Pancreas (tissue), 10 donors: Measurements from ENCODE around the gene MRPL20. TPM values are rescaled to one million over a fixed set of nuclear protein-coding genes. Genes with fewer than 3 reads are reported as not detected.

Experiments used
- ATAC-seq, 4 donors: fragments of 200-7000 bp; cut with Tn5 transposase; one replicate each; pipeline versions ENCODE4 v1.8.0 to v1.9.1; 2020; ENCODE audit warnings: mild to moderate bottlenecking in 4 of 4, moderate library complexity in 4 of 4
- DNase-seq, 6 donors: peaks; one replicate each; pipeline ENCODE4 v3.0.0-alpha.2; 2020
- FAIRE-seq: peaks from 2 replicates; lab custom pipeline; 2012; peaks lifted over from hg19 to GRCh38; lab: Jason Lieb, UNC
- H3K27ac ChIP-seq, 4 donors: fragments of 200-600 bp; sonication (generic); 1 replicate in 3 of 4; 2 replicates in 1 of 4; pipeline versions ENCODE4 v1.5.0 to v1.8.0; 2020
- H3K27me3 ChIP-seq, 4 donors: fragments of 200-600 bp; one replicate each; pipeline ENCODE4 v1.8.0; 2021
- H3K36me3 ChIP-seq, 3 donors: fragments of 200-600 bp; sonication (generic) in 1 of 3; one replicate each; pipeline versions ENCODE4 v1.5.0 to v1.8.0; 2020 to 2021
- H3K4me1 ChIP-seq, 3 donors: fragments of 200-600 bp; one replicate each; pipeline ENCODE4 v1.8.0; 2021
- H3K4me3 ChIP-seq, 4 donors: fragments of 200-600 bp; sonication (generic) in 2 of 4; one replicate each; pipeline versions ENCODE4 v1.5.0 to v1.8.0; 2020 to 2021
- H3K9me3 ChIP-seq, 4 donors: fragments of 200-600 bp; one replicate each; pipeline ENCODE4 v1.8.0; 2021
- CTCF ChIP-seq, 4 donors: fragments of 200-600 bp; sonication (generic) in 3 of 4; IDR thresholded peaks; one replicate each; pipeline versions ENCODE4 v1.5.0 to v1.8.0; 2021; ENCODE audit warnings: antibody characterized with exemption in 4 of 4
- WGBS, 2 donors: extraction: QIAGEN DNeasy Blood & Tissue Kit; methylation state at CpG; one replicate each; pipeline ENCODE4 v1.1.7; 2013; 5-methylcytosine and 5-hydroxymethylcytosine counted together
- intact Hi-C, 3 donors: fragments of 100-400 bp; cut with DNase I; formaldehyde crosslinking; loops; one replicate each; pipeline versions ENCODE4 v1.11.1 to v1.14.2; 2022
- polyA plus RNA-seq, 2 donors: library from polyadenylated mRNA; stranded (reverse); fragments of 200-250 nt; gene quantifications; one replicate each; pipeline ENCODE4 v1.2.3, GENCODE V29; 2013
- total RNA-seq, 6 donors: library from RNA; stranded (reverse); fragmentation: NEBNext Ultra II Directional in 4 of 6; extraction: Animal tissue kit (Norgen Biotek cat#: 25700) in 4 of 6; gene quantifications; one replicate each; pipeline versions ENCODE4 v1.2.1 to v1.2.4, GENCODE V29; 2021 to 2023
- donor health status: healthy with polysubstance abuse.
- donor health status: DM: no; HTN: no; CAD: no; lungs with moderate emphysema.
- donor health status: DM: no; HTN: no; CAD: no.
- donor health status: control.
- donor health status: control.
- donor health status: Bipolar disorder and iron deficiency.
- donor health status: DM: yes; HTN: yes; CAD: no.
- donor health status: DM: no; HTN: no; CAD: no.
- donor health status: DM: no; HTN: no; CAD: no.
- donor health status: DM: yes; HTN: yes; CAD: no.

MRPL20 gene
- total and polyA plus RNA-seq, 8 donors = 42.1 to 121 (median 56.6) TPM

- Histone ChIP-seq H3K4me3 (no peak overlapping the region), H3K27me3 (no peaks in the 10 kb centered on the region), H3K36me3 (no peaks in the 10 kb centered on the region), H3K27ac (no peak overlapping the region), H3K4me1 (peaks cover 9 to 13% (median 12%) of the 10 kb centered on the region in 3 donors), H3K9me3 (no peaks in the 10 kb centered on the region)
- ATAC-seq = no peak
- no peak for TF ChIP-seq CTCF (IDR thresholded peaks at IDR 0.05)
- no peak for DNase-seq
- intact Hi-C loops = no loop called here
- FAIRE-seq = no peak
- WGBS, 2 donors = 88 to 91% methylated on average over 12 of the region's 12 CpGs
These were observed 18.3 kb upstream of the MRPL20 start for GRCh38 chr1:1425426-1425752.

GRCh38 chr1:1424707-1425106 is 17.6 kb upstream of the MRPL20 start:
- intact Hi-C loops = no loop called here
- FAIRE-seq (no peak), DNase-seq (peak in 1 of 6 donors; percentile 17), ATAC-seq (no peak)
- 88 to 90% methylated on average over 15 of the region's 15 CpGs for WGBS, 2 donors
- Histone ChIP-seq H3K9me3 (no peaks in the 10 kb centered on the region), H3K4me3 (no peak overlapping the region), H3K4me1 (peaks cover 3 to 8% (median 6%) of the 10 kb centered on the region in 3 donors), H3K27ac (no peak overlapping the region), H3K36me3 (no peaks in the 10 kb centered on the region), H3K27me3 (no peaks in the 10 kb centered on the region)
- no peak for TF ChIP-seq CTCF (IDR thresholded peaks at IDR 0.05)

- no peaks in the 10 kb centered on the region for H3K36me3 ChIP-seq
- H3K27me3 ChIP-seq = no peaks in the 10 kb centered on the region
- no peak overlapping the region for H3K27ac ChIP-seq
- no peak overlapping the region for H3K4me3 ChIP-seq
- 87 to 93% methylated on average over 7 of the region's 7 CpGs for WGBS, 2 donors
- H3K4me1 ChIP-seq = peaks cover 0 to 11% (median 2%) of the 10 kb centered on the region in 3 donors
- FAIRE-seq (no peak), DNase-seq (no peak), ATAC-seq (no peak)
- no peak for TF ChIP-seq CTCF (IDR thresholded peaks at IDR 0.05)
- intact Hi-C loops = no loop called here
- H3K9me3 ChIP-seq = no peaks in the 10 kb centered on the region
These were observed 16.1 kb upstream of the MRPL20 start for GRCh38 chr1:1423245-1423597.

- Histone ChIP-seq H3K4me3 (no peak overlapping the region), H3K27me3 (no peaks in the 10 kb centered on the region), H3K4me1 (peaks cover 0 to 14% (median 4%) of the 10 kb centered on the region in 3 donors), H3K9me3 (no peaks in the 10 kb centered on the region), H3K36me3 (no peaks in the 10 kb centered on the region), H3K27ac (no peak overlapping the region)
- DNase-seq (peak in 2 of 6 donors; percentile 12 to 53), FAIRE-seq (no peak), ATAC-seq (no peak)
- WGBS, 2 donors = 79% methylated on average over 29 of the region's 29 CpGs
- intact Hi-C loops = no loop called here
- TF ChIP-seq CTCF (IDR thresholded peaks at IDR 0.05) = no peak
These were observed 15.6 kb upstream of the MRPL20 start for GRCh38 chr1:1422465-1423244.

- peak overlapping the region in 2 of 4 donors; percentile 68 to 69 for H3K27ac ChIP-seq
These were observed 14.9 kb upstream of the MRPL20 start for GRCh38 chr1:1421907-1422464.

More at GRCh38 chr1:1421907-1422464, 14.9 kb upstream of the MRPL20 start:
- Histone ChIP-seq H3K4me3 (no peak overlapping the region), H3K4me1 (peaks cover 0 to 14% (median 4%) of the 10 kb centered on the region in 3 donors), H3K36me3 (no peaks in the 10 kb centered on the region), H3K9me3 (no peaks in the 10 kb centered on the region), H3K27me3 (no peaks in the 10 kb centered on the region)
- FAIRE-seq (no peak), ATAC-seq (no peak), DNase-seq (peak in 2 of 6 donors; percentile 28 to 49)
- intact Hi-C loops = no loop called here
- WGBS, 2 donors = 93% methylated on average over 7 of the region's 7 CpGs
- TF ChIP-seq CTCF (IDR thresholded peaks at IDR 0.05) = no peak
